RWPE2 (cell line): ENCODE measurements around the gene SERPINH1.
A peak's percentile ranks its signal among the peaks of the same experiment; 100 is the strongest.

Experiments used
- ATAC-seq: fragments of 200-7000 bp; cut with Tn5 transposase; 3 replicates; pipeline ENCODE4 v1.9.1; 2021; ENCODE audit warnings: low read depth
- DNase-seq: peaks from one replicate; pipeline ENCODE4 v3.0.0-alpha.2; 2020; ENCODE audit warnings: low spot score
- H3K27ac ChIP-seq: fragments of 450-650 bp; 2 replicates; pipeline ENCODE4 v1.5.1; 2017; ENCODE audit warnings: mild to moderate bottlenecking; ENCODE audit not compliant: poor library complexity, severe bottlenecking
- H3K27me3 ChIP-seq: fragments of 250-450 bp; sonication (Bioruptor Pico); 2 replicates; pipeline ENCODE4 v1.5.1; 2021; ENCODE audit warnings: mild to moderate bottlenecking, moderate library complexity; ENCODE audit not compliant: insufficient read depth, poor library complexity, severe bottlenecking
- H3K36me3 ChIP-seq: fragments of 250-450 bp; sonication (Bioruptor Pico); 2 replicates; pipeline ENCODE4 v1.5.1; 2020; ENCODE audit warnings: low read depth, mild to moderate bottlenecking, moderate library complexity
- H3K4me1 ChIP-seq: fragments of 250-450 bp; sonication (Bioruptor Pico); 2 replicates; pipeline ENCODE4 v1.5.1; 2021; ENCODE audit warnings: mild to moderate bottlenecking, moderate library complexity; ENCODE audit not compliant: insufficient read depth, poor library complexity, severe bottlenecking
- H3K4me3 ChIP-seq: fragments of 250-450 bp; sonication (Bioruptor Pico); 2 replicates; pipeline ENCODE4 v1.5.1; 2021; ENCODE audit warnings: mild to moderate bottlenecking, moderate library complexity; ENCODE audit not compliant: severe bottlenecking
- H3K9me3 ChIP-seq: fragments of 250-450 bp; sonication (Bioruptor Pico); 2 replicates; pipeline ENCODE4 v1.5.1; 2021; ENCODE audit warnings: mild to moderate bottlenecking, moderate library complexity; ENCODE audit not compliant: severe bottlenecking
- CTCF ChIP-seq: fragments of 450-650 bp; IDR thresholded peaks from one replicate; pipeline ENCODE4 v1.5.1; 2017; ENCODE audit warnings: mild to moderate bottlenecking, moderate library complexity; ENCODE audit not compliant: poor library complexity, severe bottlenecking

SERPINH1 gene

DNA sequence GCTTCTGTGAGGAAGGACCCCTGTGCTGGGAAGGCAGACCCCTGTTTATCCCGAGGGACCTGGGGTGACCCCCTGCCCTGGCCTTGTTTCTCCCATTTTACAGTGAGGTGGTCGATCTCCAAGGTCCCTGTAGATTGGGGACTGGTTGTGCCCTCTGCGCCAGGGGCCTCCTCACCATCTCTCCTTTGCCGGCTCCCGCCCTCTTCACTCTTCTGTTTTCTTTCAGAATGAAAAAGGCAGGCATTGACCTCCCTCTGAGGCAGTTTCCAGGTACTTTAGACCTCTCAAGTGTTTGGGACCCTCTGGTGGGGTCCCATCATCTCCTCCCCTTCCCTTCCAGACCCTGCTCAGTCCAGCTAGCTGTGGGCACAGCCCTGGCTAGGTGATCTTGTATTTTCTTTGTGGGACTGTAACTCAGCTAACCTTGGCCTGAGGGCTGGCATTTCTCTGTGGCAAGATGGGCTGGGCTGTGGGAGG, 1.5 kb downstream of the SERPINH1 start:
- Histone ChIP-seq H3K27ac (peak overlapping the region; percentile 92), H3K9me3 (no peaks in the 10 kb centered on the region), H3K36me3 (peaks cover 34% of the 10 kb centered on the region), H3K4me1 (peaks cover 10% of the 10 kb centered on the region), H3K27me3 (no peaks in the 10 kb centered on the region), H3K4me3 (peak overlapping the region; percentile 60)
- TF ChIP-seq CTCF: no peak
- ATAC-seq: peak; percentile 42
- no peak for DNase-seq

DNA sequence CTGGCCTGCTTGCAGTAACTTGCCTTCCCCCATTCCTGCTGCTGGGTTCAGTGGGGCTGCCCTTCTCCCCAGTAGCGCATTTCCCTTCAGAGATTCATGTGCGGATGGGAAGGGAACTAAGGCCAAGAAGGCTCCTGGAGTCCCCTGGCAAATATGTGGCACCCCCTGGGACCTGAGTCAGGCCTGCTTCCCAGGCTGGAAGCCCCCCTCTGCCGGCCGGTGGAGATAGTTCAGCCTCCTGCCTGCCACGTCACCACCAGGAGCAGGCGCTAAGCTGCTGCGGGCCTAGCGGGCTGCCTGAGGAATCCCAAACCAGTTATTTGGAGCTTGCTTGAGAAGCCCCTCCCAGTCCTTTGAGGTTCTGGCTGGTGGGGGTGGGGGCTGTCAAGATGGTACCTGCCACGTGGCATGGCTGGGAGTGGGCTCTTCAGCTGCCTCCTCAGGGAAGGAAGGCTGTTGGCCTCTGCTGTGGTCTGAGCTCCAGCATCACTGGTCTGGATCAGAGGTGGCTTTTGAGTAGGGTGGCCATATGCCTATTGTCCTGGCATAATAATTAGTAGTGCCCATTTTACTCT, 2.0 kb downstream of the SERPINH1 start:
- no peaks in the 10 kb centered on the region for H3K9me3 ChIP-seq
- peak; percentile 39 for TF ChIP-seq CTCF
- H3K4me3 ChIP-seq: peak overlapping the region; percentile 60
- H3K4me1 ChIP-seq: peaks cover 9% of the 10 kb centered on the region
- peaks cover 39% of the 10 kb centered on the region for H3K36me3 ChIP-seq
- DNase-seq (no peak), ATAC-seq (peak; percentile 22)
- H3K27me3 ChIP-seq: no peaks in the 10 kb centered on the region
- peak overlapping the region; percentile 92 for H3K27ac ChIP-seq

DNA sequence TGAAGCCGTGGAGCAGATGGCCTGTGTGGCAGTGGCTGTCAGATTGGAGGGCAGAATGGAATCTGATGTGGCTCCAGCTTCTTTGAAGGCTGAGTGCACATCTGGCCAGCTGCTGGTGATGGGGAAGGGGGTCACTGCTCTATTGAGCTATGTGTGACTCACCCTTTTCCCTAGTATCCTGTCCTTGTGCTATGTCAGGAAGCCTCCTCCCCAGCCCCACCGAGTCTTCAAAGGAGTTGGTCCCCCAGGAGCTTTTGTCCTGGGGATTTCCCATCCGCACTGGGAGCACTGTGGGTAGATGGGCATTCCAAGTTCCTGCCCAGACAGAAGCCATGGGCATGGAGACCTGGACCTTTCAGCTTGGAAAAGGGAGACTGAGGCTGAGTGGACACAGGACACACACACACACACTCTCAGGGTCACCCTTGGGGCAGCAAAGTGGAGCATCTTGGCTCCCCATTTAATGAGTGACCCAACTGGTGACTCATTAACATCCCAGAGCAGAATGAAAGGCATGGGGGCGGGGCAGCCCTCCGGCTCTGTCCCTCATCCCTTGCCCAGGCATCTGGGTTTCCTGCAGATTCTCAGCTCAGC, 3.3 kb downstream of the SERPINH1 start:
- peaks cover 9% of the 10 kb centered on the region for H3K4me1 ChIP-seq
- ATAC-seq (peak; percentile 24; the same call in 1 of the 3 replicates), DNase-seq (no peak)

DNA sequence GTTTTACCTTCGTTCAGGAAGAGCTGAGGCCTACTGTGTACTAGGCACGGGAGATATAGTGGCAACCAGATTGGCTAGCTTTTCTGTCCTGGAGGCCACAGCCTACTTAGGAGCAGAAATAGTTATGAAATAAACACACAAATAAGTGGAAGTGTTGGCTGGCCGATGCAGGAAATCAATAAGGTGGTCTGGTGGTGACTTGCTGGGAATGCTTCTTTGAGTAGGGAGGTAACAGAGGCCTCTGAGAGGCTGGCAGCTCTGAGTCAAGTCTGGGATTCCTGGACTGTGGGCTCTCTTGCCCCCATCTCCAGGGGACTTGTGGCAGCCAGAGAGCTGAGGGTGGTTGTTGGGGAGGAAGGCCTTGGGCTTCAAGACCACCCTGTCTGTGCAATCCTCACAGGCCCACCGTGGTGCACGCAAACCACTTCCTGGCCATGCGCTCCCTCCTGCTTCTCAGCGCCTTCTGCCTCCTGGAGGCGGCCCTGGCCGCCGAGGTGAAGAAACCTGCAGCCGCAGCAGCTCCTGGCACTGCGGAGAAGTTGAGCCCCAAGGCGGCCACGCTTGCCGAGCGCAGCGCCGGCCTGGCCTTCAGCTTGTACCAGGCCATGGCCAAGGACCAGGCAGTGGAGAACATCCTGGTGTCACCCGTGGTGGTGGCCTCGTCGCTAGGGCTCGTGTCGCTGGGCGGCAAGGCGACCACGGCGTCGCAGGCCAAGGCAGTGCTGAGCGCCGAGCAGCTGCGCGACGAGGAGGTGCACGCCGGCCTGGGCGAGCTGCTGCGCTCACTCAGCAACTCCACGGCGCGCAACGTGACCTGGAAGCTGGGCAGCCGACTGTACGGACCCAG, 4.1 kb downstream of the SERPINH1 start:
- Histone ChIP-seq H3K27me3 (no peaks in the 10 kb centered on the region), H3K27ac (peak overlapping the region; percentile 92), H3K4me3 (no peak overlapping the region), H3K9me3 (no peaks in the 10 kb centered on the region), H3K36me3 (peaks cover 60% of the 10 kb centered on the region), H3K4me1 (peaks cover 9% of the 10 kb centered on the region)
- ATAC-seq (no peak), DNase-seq (no peak)
- no peak for TF ChIP-seq CTCF

More for the DNA sequence above, 3.3 kb downstream of the SERPINH1 start:
- TF ChIP-seq CTCF: no peak
- Histone ChIP-seq H3K4me3 (no peak overlapping the region), H3K27ac (peak overlapping the region; percentile 92), H3K36me3 (peaks cover 52% of the 10 kb centered on the region), H3K9me3 (no peaks in the 10 kb centered on the region), H3K27me3 (no peaks in the 10 kb centered on the region)
